SK-N-SH (cell line): ENCODE results near the gene MEIS2. TPM values are rescaled to one million over a fixed set of nuclear protein-coding genes. Genes with fewer than 3 reads are reported as not detected.

Experiments used
- CTCF ChIA-PET: fragments of 300-600, 350-600 bp; formaldehyde crosslinking; extraction: SDS; loops from one replicate; lab custom pipeline; 2021; lab: Yijun Ruan, JAX
- POLR2A ChIA-PET: fragments of 350-600 bp; sonication (Branson Sonifier 250); formaldehyde crosslinking; extraction: SDS; loops from one replicate; lab custom pipeline; 2020; ENCODE audit warnings: antibody characterized with exemption, inconsistent platforms; lab: Yijun Ruan, JAX
- DNase-seq: peaks from one replicate; pipeline ENCODE4 v3.0.0; 2012
- H2AFZ ChIP-seq: fragments of 200-600 bp; sonication (generic); 2 replicates; pipeline ENCODE4 v1.8.1; 2016; ENCODE audit warnings: antibody characterized with exemption, mild to moderate bottlenecking, low read depth
- H3F3A ChIP-seq: fragments of 200-600 bp; sonication (generic); replicated peaks from 2 replicates; pipeline ENCODE3; 2016; ENCODE audit warnings: antibody characterized with exemption, mild to moderate bottlenecking; ENCODE audit not compliant: insufficient read depth
- H3K27ac ChIP-seq, 2 experiments: fragments of 200-500 bp in 1 of 2; fragments of 200-600 bp in 1 of 2; sonication (Bioruptor generic) in 1 of 2; sonication (generic), shearing (Covaris generic) in 1 of 2; 2 replicates each; pipeline versions ENCODE4 v1.5.1 to v1.6.1; 2014 to 2016; ENCODE audit warnings: low read depth in 2 of 2, inconsistent platforms in 1 of 2, low read length in 1 of 2, mild to moderate bottlenecking in 1 of 2, mixed read lengths in 1 of 2
- H3K27me3 ChIP-seq: fragments of 200-600 bp; sonication (generic), shearing (Covaris generic); 2 replicates; pipeline ENCODE4 v1.6.1; 2016; ENCODE audit warnings: mixed run types; ENCODE audit not compliant: insufficient read depth
- H3K36me3 ChIP-seq, 2 experiments: fragments of 200-500 bp in 1 of 2; fragments of 200-600 bp in 1 of 2; sonication (Bioruptor generic) in 1 of 2; sonication (generic) in 1 of 2; replicated peaks in 1 of 2; 2 replicates each; pipeline versions ENCODE3 to v1.5.1; 2014 to 2016; ENCODE audit warnings: low read length in 1 of 2, mild to moderate bottlenecking in 1 of 2; ENCODE audit not compliant: insufficient read depth in 2 of 2, control insufficient read depth in 1 of 2
- H3K4me1 ChIP-seq, 2 experiments: fragments of 200-500 bp in 1 of 2; fragments of 200-600 bp in 1 of 2; sonication (Bioruptor generic) in 1 of 2; sonication (generic), shearing (Covaris generic) in 1 of 2; 2 replicates each; pipeline versions ENCODE4 v1.5.1 to v1.6.1; 2014 to 2016; ENCODE audit warnings: low read depth in 1 of 2, low read length in 1 of 2, mixed run types in 1 of 2; ENCODE audit not compliant: insufficient read depth in 2 of 2, control insufficient read depth in 1 of 2
- H3K4me2 ChIP-seq: fragments of 200-600 bp; sonication (generic), shearing (Covaris generic); 2 replicates; pipeline ENCODE4 v1.6.1; 2017; ENCODE audit warnings: mixed run types
- H3K4me3 ChIP-seq, 2 experiments: fragments of 200-500 bp in 1 of 2; fragments of 200-600 bp in 1 of 2; sonication (Bioruptor generic) in 1 of 2; sonication (generic), shearing (Covaris generic) in 1 of 2; 2 replicates each; pipeline versions ENCODE4 v1.5.1 to v1.8.1; 2014 to 2016; ENCODE audit warnings: low read depth in 2 of 2, inconsistent platforms in 1 of 2, low read length in 1 of 2, mild to moderate bottlenecking in 1 of 2, mixed read lengths in 1 of 2, moderate library complexity in 1 of 2
- H3K79me2 ChIP-seq: fragments of 200-600 bp; sonication (generic); 2 replicates; pipeline ENCODE4 v1.8.1; 2017; ENCODE audit warnings: mild to moderate bottlenecking; ENCODE audit not compliant: insufficient read depth
- H3K9ac ChIP-seq: fragments of 200-600 bp; sonication (generic); 2 replicates; pipeline ENCODE4 v1.6.1; 2017; ENCODE audit warnings: mixed run types
- H3K9me2 ChIP-seq: fragments of 200-600 bp; sonication (generic); 2 replicates; pipeline ENCODE4 v1.6.1; 2017; ENCODE audit warnings: mixed run types
- H3K9me3 ChIP-seq: fragments of 200-600 bp; sonication (generic); 2 replicates; pipeline ENCODE4 v1.6.1; 2017; ENCODE audit warnings: mixed run types, mild to moderate bottlenecking, moderate library complexity
- H4K20me1 ChIP-seq: fragments of 200-600 bp; sonication (generic); 2 replicates; pipeline ENCODE4 v1.6.1; 2017; ENCODE audit warnings: mild to moderate bottlenecking, mixed run types; ENCODE audit not compliant: insufficient read depth
- CHD2 ChIP-seq: fragments of 150-350 bp; IDR thresholded peaks from 2 replicates; pipeline ENCODE4 v1.6.1; 2018; ENCODE audit warnings: low read length; ENCODE audit not compliant: partially characterized antibody
- ELF1 ChIP-seq: IDR thresholded peaks from 2 replicates; pipeline ENCODE4 v1.4.0; 2012
- EZH2phosphoT487 ChIP-seq: fragments of 200-600 bp; sonication (generic); IDR thresholded peaks from 2 replicates; pipeline ENCODE4 v1.6.1; 2017; ENCODE audit warnings: low read depth, mixed run types, mild to moderate bottlenecking, antibody characterized with exemption, moderate library complexity, borderline replicate concordance
- FOSL2 ChIP-seq: IDR thresholded peaks from 2 replicates; pipeline ENCODE4 v1.4.0; 2012; ENCODE audit warnings: low read depth, mild to moderate bottlenecking, moderate library complexity, borderline replicate concordance
- GATA2 ChIP-seq: sonication (generic); formaldehyde crosslinking; IDR thresholded peaks from 2 replicates; pipeline ENCODE4 v1.5.0; 2020; ENCODE audit warnings: mild to moderate bottlenecking, missing genetic modification reagents
- IRF3 ChIP-seq: fragments of 150-350 bp; IDR thresholded peaks from 2 replicates; pipeline ENCODE4 v1.6.1; 2016; ENCODE audit warnings: mild to moderate bottlenecking, low read depth, low read length
- JUND ChIP-seq: IDR thresholded peaks from 2 replicates; pipeline ENCODE4 v1.4.0; 2012
- MEF2A ChIP-seq: IDR thresholded peaks from 2 replicates; pipeline ENCODE4 v1.4.0; 2012; ENCODE audit warnings: low read depth, borderline replicate concordance
- MXI1 ChIP-seq: IDR thresholded peaks from 2 replicates; pipeline ENCODE4 v1.6.1; 2012; ENCODE audit warnings: mild to moderate bottlenecking, low read depth, low read length, improper control_type of control experiment
- NRF1 ChIP-seq: IDR thresholded peaks from 2 replicates; pipeline ENCODE4 v1.6.1; 2012; ENCODE audit warnings: low read depth, mild to moderate bottlenecking, low read length
- PBX3 ChIP-seq: IDR thresholded peaks from 2 replicates; pipeline ENCODE4; 2012
- POLR2AphosphoS5 ChIP-seq: IDR thresholded peaks from 2 replicates; pipeline ENCODE4 v1.6.1; 2012; ENCODE audit warnings: low read depth, low read length
- REST ChIP-seq: IDR thresholded peaks from 2 replicates; pipeline ENCODE4 v1.6.1; 2012; ENCODE audit warnings: mild to moderate bottlenecking, low read depth, low read length, moderate library complexity
- RFX5 ChIP-seq: IDR thresholded peaks from 2 replicates; pipeline ENCODE4 v1.6.1; 2012; ENCODE audit warnings: mild to moderate bottlenecking, improper control_type of control experiment, low read length
- SIN3A ChIP-seq: IDR thresholded peaks from 2 replicates; pipeline ENCODE4 v1.6.1; 2012; ENCODE audit warnings: low read depth, mild to moderate bottlenecking, low read length, moderate library complexity, borderline replicate concordance
- SMC3 ChIP-seq: IDR thresholded peaks from 2 replicates; pipeline ENCODE4 v1.6.1; 2012; ENCODE audit warnings: low read depth, low read length, improper control_type of control experiment
- TAF1 ChIP-seq: IDR thresholded peaks from 2 replicates; pipeline ENCODE4 v1.6.1; 2012; ENCODE audit warnings: low read depth, mild to moderate bottlenecking, low read length, moderate library complexity, borderline replicate concordance
- TEAD4 ChIP-seq: IDR thresholded peaks from 2 replicates; pipeline ENCODE4 v1.4.0; 2012; ENCODE audit warnings: mild to moderate bottlenecking, borderline replicate concordance; ENCODE audit not compliant: insufficient read depth
- ZBTB33 ChIP-seq: IDR thresholded peaks from 2 replicates; pipeline ENCODE4 v1.4.0; 2012; ENCODE audit warnings: low read depth, borderline replicate concordance
- WGBS: methylation state at CpG from one replicate; pipeline ENCODE4 v1.1.6; 2017; ENCODE audit warnings: low lambda C conversion rate; 5-methylcytosine and 5-hydroxymethylcytosine counted together
- polyA plus RNA-seq, 3 experiments: library from polyadenylated mRNA; depleted of rRNA; stranded (reverse); fragments of >200 nt; gene quantifications; 2 replicates each; pipeline ENCODE4 v1.2.3, GENCODE V29; 2012

The MEIS2 gene
- polyA plus RNA-seq, 1 of the 3 experiments (the other 2 are of a cell fraction): 146 TPM

- Histone ChIP-seq H3F3A (peaks cover 15% of the 10 kb centered on the region), H3K36me3 (peaks cover 44 to 72% of the 10 kb centered on the region in 2 experiments), H2AFZ (no peak overlapping the region), H3K9ac (no peak overlapping the region)
- no peak for TF ChIP-seq PBX3
- no peak for TF ChIP-seq TEAD4
- no peak for TF ChIP-seq SMC3
- TF ChIP-seq EZH2phosphoT487: no peak
- TF ChIP-seq JUND: no peak
- TF ChIP-seq REST: no peak
- no peak for TF ChIP-seq ZBTB33
- TF ChIP-seq RFX5: no peak
- no peak for TF ChIP-seq FOSL2
- no peak for TF ChIP-seq SIN3A
- no peak for TF ChIP-seq TAF1
- no peak for TF ChIP-seq ELF1
- no peak for TF ChIP-seq POLR2AphosphoS5
- TF ChIP-seq NRF1: no peak
- TF ChIP-seq GATA2 (CRISPR knock-in tag): no peak
- TF ChIP-seq IRF3: no peak
- TF ChIP-seq MXI1: no peak
- no peak for TF ChIP-seq MEF2A
- no peak for TF ChIP-seq CHD2
- TF ChIP-seq, all 33 proteins: peak for 0
- H3K27ac ChIP-seq: peak overlapping the region in 1 of 2 experiments; percentile 47; a peak in 1 of 4 replicates
- H3K27me3 ChIP-seq: no peaks in the 10 kb centered on the region
- CTCF ChIA-PET: interaction anchor here (0.7 to 1.3 kb wide), 4 partner anchors 9 to 1380 kb away, joined by 3 to 4 read pairs (median 3); no protein-coding TSS in a partner anchor
- no peak overlapping the region for H3K4me2 ChIP-seq
- H3K9me2 ChIP-seq: no peaks in the 10 kb centered on the region
- H4K20me1 ChIP-seq: peaks cover 50% of the 10 kb centered on the region; the same call in 1 of the 2 replicates
- no peak for DNase-seq
- H3K4me1 ChIP-seq: peaks cover 11 to 51% of the 10 kb centered on the region in 2 experiments
- H3K79me2 ChIP-seq: peaks cover 61% of the 10 kb centered on the region
- POLR2A ChIA-PET: no interaction called here
- H3K9me3 ChIP-seq: no peaks in the 10 kb centered on the region
- 58% methylated on average over 2 of the region's 2 CpGs for WGBS
- no peak overlapping the region for H3K4me3 ChIP-seq
Observed at GRCh38 chr15:36899696-36900095, 200.7 kb downstream of the MEIS2 start.
